Right lobe of liver (tissue), 4 donors: ENCODE measurements around the gene KCNH1.

ENCODE experiments used
- POLR2A ChIP-seq: fragments of 450-650 bp; IDR thresholded peaks from one replicate; pipeline ENCODE4 v1.6.1; 2017; ENCODE audit warnings: antibody characterized with exemption, mild to moderate bottlenecking
- TF ChIP-seq, protein P1 (sequence below), 4 donors: fragments of 200-600 bp in 3 of 4; fragments of 450-650 bp in 1 of 4; IDR thresholded peaks; one replicate each; pipeline versions ENCODE4 v1.5.1 to v1.8.0; 2016 to 2022; ENCODE audit warnings: antibody characterized with exemption in 4 of 4, mild to moderate bottlenecking in 2 of 4
- donor health status: DM: no; HTN: no; CAD: no.
- donor health status: DM: no; HTN: no; CAD: no.
- donor health status: DM: no; HTN: yes; CAD: no.

DNA sequence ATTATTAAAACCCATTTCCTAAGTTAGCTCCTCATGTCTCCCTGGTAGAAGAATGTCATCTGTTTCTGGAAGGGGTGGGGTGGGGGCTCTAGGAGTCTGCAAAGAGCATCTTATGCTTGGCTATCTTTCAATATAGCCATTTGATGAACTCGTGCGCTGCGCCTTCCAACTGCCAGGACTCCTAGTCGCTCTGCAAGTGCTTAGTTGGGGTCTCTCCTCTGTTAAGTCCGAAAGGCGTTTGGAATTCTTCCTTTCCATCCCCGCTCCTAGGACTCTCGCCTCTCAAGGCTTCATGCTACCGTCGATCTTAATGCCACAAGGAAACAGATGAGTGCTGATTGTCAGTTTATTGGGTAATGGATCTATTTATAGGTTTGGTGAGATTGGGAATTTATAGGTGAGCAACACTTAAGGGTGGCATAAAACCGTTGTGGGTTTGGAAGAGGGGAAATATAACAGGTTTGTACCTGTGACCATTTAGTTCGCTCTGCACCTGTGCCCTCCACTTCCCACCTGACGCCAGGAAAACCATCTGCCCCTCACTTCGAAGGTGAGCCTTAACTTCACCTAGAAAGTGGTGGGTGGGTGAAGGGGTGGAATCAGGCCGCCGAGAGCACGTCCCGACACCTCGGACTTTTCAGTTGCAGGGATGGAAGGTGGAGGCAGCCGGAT is 1.1 kb downstream of the KCNH1 start:
- TF ChIP-seq, protein P1, sequence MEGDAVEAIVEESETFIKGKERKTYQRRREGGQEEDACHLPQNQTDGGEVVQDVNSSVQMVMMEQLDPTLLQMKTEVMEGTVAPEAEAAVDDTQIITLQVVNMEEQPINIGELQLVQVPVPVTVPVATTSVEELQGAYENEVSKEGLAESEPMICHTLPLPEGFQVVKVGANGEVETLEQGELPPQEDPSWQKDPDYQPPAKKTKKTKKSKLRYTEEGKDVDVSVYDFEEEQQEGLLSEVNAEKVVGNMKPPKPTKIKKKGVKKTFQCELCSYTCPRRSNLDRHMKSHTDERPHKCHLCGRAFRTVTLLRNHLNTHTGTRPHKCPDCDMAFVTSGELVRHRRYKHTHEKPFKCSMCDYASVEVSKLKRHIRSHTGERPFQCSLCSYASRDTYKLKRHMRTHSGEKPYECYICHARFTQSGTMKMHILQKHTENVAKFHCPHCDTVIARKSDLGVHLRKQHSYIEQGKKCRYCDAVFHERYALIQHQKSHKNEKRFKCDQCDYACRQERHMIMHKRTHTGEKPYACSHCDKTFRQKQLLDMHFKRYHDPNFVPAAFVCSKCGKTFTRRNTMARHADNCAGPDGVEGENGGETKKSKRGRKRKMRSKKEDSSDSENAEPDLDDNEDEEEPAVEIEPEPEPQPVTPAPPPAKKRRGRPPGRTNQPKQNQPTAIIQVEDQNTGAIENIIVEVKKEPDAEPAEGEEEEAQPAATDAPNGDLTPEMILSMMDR (IDR thresholded peaks at IDR 0.05), result no peak
- TF ChIP-seq POLR2A, result no peak
